ENCODE results near the gene PITX1.

GRCh38 chr5:135050244-135050767 lies 16.3 kb upstream of the PITX1 start:
- no peak for TF ChIP-seq GATA2 (IDR thresholded peaks at IDR 0.05; ENCODE audit: low read depth, low read length)
- no peak for TF ChIP-seq GATA3 (IDR thresholded peaks at IDR 0.05; ENCODE audit: low read depth, low read length)

Measured in SH-SY5Y (cell line).